Keratinocyte (primary cell): ENCODE measurements around the gene ATXN7L3. TPM values are rescaled to one million over a fixed set of nuclear protein-coding genes. Genes with fewer than 3 reads are reported as not detected.
"Not testable (repeated sequence)": the region's sequence is repeated elsewhere in the genome, so short reads cannot be mapped to it uniquely, and the experiment has no call there.

ENCODE experiments used
- DNase-seq: peaks from one replicate; pipeline ENCODE4 v3.0.0-alpha.2; 2011; ENCODE audit warnings: low read depth, missing footprints, low spot score
- FAIRE-seq: peaks from 2 replicates; lab custom pipeline; 2011; peaks lifted over from hg19 to GRCh38; lab: Jason Lieb, UNC
- H2AFZ ChIP-seq: 2 replicates; pipeline ENCODE4 v1.6.0; 2012; ENCODE audit warnings: low read length, control low read depth, inconsistent platforms; ENCODE audit not compliant: control insufficient read depth
- H3K27ac ChIP-seq: 2 replicates; pipeline ENCODE4 v1.5.1; 2011; ENCODE audit warnings: low read length; ENCODE audit not compliant: control insufficient read depth, insufficient read depth
- H3K27me3 ChIP-seq: 3 replicates; pipeline ENCODE4 v1.6.0; 2011; ENCODE audit warnings: low read length; ENCODE audit not compliant: control insufficient read depth, insufficient read depth; ENCODE audit errors: extremely low read depth
- H3K36me3 ChIP-seq, 2 experiments: 2 replicates in 1 of 2; 3 replicates in 1 of 2; pipeline ENCODE4 v1.5.1; 2011; ENCODE audit warnings: low read length in 2 of 2, mild to moderate bottlenecking in 1 of 2; ENCODE audit not compliant: control insufficient read depth in 2 of 2, insufficient read depth in 2 of 2; ENCODE audit errors: extremely low read depth in 1 of 2
- H3K4me1 ChIP-seq: 3 replicates; pipeline ENCODE4 v1.5.1; 2011; ENCODE audit warnings: low read length; ENCODE audit not compliant: control insufficient read depth, insufficient read depth; ENCODE audit errors: extremely low read depth
- H3K4me2 ChIP-seq: 3 replicates; pipeline ENCODE4 v1.6.0; 2011; ENCODE audit warnings: low read depth, low read length; ENCODE audit not compliant: control insufficient read depth, insufficient read depth; ENCODE audit errors: extremely low read depth
- H3K4me3 ChIP-seq, 3 experiments: fragments of 200-600 bp in 1 of 3; sonication (generic) in 1 of 3; 2 replicates in 2 of 3; 3 replicates in 1 of 3; pipeline ENCODE4 v1.5.1; 2011 to 2016; ENCODE audit warnings: low read length in 3 of 3, mild to moderate bottlenecking in 3 of 3, control low read depth in 2 of 3, inconsistent platforms in 1 of 3, low read depth in 1 of 3, mixed read lengths in 1 of 3, mixed run types in 1 of 3, moderate library complexity in 1 of 3; ENCODE audit not compliant: control insufficient read depth in 2 of 3, insufficient read depth in 2 of 3; ENCODE audit errors: extremely low read depth in 1 of 3
- H3K79me2 ChIP-seq: 2 replicates; pipeline ENCODE4 v1.6.0; 2012; ENCODE audit warnings: low read length; ENCODE audit not compliant: control insufficient read depth, insufficient read depth
- H3K9ac ChIP-seq: 3 replicates; pipeline ENCODE4 v1.6.0; 2011; ENCODE audit warnings: low read length; ENCODE audit not compliant: control insufficient read depth, insufficient read depth; ENCODE audit errors: extremely low read depth
- H3K9me1 ChIP-seq: 3 replicates; pipeline ENCODE4 v1.6.0; 2011; ENCODE audit warnings: low read length; ENCODE audit not compliant: control insufficient read depth, insufficient read depth; ENCODE audit errors: extremely low read depth
- H3K9me3 ChIP-seq: 2 replicates; pipeline ENCODE4 v1.5.1; 2012; ENCODE audit warnings: low read depth, low read length; ENCODE audit not compliant: control insufficient read depth
- H4K20me1 ChIP-seq: 3 replicates; pipeline ENCODE4 v1.6.0; 2011; ENCODE audit warnings: low read length; ENCODE audit not compliant: control insufficient read depth, insufficient read depth; ENCODE audit errors: extremely low read depth
- EZH2 ChIP-seq: IDR thresholded peaks from one replicate; pipeline ENCODE4 v1.6.1; 2012; ENCODE audit warnings: inconsistent platforms, mild to moderate bottlenecking, low read length, moderate library complexity
- dilution Hi-C: fragments of 300-500 bp; cut with MboI; formaldehyde crosslinking; loops from one replicate; pipeline ENCODE4 v1.7.0; 2020; ENCODE audit warnings: low sequenced_read_pairs; ENCODE audit not compliant: extremely low pct_ligation_motif_present
- polyA plus RNA-seq, 5 experiments: library from polyadenylated mRNA; depleted of rRNA in 3 of 5; stranded (reverse) in 3 of 5; stranded (forward) in 1 of 5; unstranded in 1 of 5; fragments of >200 nt; gene quantifications; 1 replicate in 1 of 5; 2 replicates in 3 of 5; 3 replicates in 1 of 5; pipeline versions ENCODE4 v1.2.1 to v1.2.3, GENCODE V29; 2011 to 2012; ENCODE audit warnings: missing spikeins in 2 of 5, low read depth in 1 of 5, low replicate concordance in 1 of 5
- TF ChIP-seq, protein P1 (sequence below), 3 experiments: IDR thresholded peaks in 1 of 3; conservative IDR thresholded peaks in 1 of 3; optimal IDR thresholded peaks in 1 of 3; 2 replicates in 2 of 3; 3 replicates in 1 of 3; pipeline versions ENCODE3 to v1.5.1; 2011; ENCODE audit warnings: low read length in 3 of 3, mild to moderate bottlenecking in 3 of 3, moderate library complexity in 2 of 3, control low read depth in 1 of 3, inconsistent platforms in 1 of 3; ENCODE audit not compliant: insufficient read depth in 2 of 3; ENCODE audit errors: extremely low read depth in 1 of 3

Gene ATXN7L3
- polyA plus RNA-seq, 1 donor (not counting 4 experiments of a cell fraction or from before 2014, with no cell fraction given), result 32.8 TPM

DNA sequence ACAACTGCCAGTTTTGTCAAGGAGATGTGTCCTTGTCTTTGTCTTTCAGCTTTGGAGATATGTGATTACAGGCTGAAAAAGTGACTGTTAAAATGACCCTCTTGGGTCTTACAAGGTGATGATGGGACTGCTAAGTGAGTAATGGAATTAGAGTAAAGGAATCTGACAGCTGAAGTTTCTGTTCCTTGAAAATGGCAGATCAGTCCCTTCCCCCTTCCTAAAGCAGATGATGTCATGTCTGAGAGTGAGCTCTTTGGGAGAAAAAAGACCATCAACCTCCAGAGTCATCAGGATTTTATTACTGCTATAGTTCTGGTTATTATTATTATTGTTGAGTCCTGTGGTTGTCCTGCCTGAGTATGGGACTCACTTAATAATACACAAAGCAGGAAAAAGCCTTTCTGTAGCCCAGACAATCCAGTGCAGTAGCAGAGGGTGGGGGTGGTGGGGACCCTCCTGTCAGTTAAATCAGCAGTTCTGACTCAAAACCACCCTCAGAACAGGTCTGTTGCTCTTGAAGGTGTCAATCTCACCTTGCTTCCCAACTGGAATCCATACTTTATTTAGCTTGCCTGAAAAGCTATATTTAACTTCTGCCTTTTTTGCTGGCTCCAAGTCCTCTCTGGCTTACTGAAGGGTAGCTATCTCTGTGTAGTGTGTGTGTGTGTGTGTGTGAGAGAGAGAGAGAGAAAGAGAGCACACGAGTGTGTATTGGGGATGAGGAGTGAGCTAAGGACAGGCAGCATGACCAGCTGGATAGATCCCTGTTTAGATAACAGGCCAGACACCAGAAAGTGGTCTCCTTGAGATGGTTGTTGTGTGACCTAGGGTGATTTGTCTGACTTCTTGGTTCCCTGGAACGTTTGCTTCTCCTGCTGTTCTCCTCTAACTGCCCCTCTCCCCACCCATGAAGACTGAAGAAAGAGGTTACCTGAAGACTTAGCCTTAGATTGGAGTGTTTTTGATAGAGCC lies 53.0 kb downstream of the ATXN7L3 start:
- Histone ChIP-seq H3K36me3 (peaks cover 0 to 15% of the 10 kb centered on the region in 2 experiments), H2AFZ (no peak overlapping the region), H3K27me3 (no peaks in the 10 kb centered on the region), H3K27ac (no peak overlapping the region), H3K9ac (no peak overlapping the region), H3K4me2 (no peak overlapping the region), H3K79me2 (peaks cover 18% of the 10 kb centered on the region), H3K4me1 (peaks cover 5% of the 10 kb centered on the region), H3K9me1 (no peaks in the 10 kb centered on the region), H4K20me1 (peaks cover 3% of the 10 kb centered on the region), H3K9me3 (no peaks in the 10 kb centered on the region), H3K4me3 (no peak overlapping the region)
- FAIRE-seq (no peak), DNase-seq (no peak)
- dilution Hi-C loops, result no loop called here
- no peak for TF ChIP-seq EZH2
- TF ChIP-seq, protein P1, sequence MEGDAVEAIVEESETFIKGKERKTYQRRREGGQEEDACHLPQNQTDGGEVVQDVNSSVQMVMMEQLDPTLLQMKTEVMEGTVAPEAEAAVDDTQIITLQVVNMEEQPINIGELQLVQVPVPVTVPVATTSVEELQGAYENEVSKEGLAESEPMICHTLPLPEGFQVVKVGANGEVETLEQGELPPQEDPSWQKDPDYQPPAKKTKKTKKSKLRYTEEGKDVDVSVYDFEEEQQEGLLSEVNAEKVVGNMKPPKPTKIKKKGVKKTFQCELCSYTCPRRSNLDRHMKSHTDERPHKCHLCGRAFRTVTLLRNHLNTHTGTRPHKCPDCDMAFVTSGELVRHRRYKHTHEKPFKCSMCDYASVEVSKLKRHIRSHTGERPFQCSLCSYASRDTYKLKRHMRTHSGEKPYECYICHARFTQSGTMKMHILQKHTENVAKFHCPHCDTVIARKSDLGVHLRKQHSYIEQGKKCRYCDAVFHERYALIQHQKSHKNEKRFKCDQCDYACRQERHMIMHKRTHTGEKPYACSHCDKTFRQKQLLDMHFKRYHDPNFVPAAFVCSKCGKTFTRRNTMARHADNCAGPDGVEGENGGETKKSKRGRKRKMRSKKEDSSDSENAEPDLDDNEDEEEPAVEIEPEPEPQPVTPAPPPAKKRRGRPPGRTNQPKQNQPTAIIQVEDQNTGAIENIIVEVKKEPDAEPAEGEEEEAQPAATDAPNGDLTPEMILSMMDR (optimal IDR thresholded peaks at IDR 0.05 in 1 of 3, IDR thresholded peaks at IDR 0.05 in 1 of 3, conservative IDR thresholded peaks at IDR 0.05 in 1 of 3; ENCODE audit: extremely low read depth in 1 of 3, insufficient read depth in 2 of 3, low read length in 3 of 3), result no peak

DNA sequence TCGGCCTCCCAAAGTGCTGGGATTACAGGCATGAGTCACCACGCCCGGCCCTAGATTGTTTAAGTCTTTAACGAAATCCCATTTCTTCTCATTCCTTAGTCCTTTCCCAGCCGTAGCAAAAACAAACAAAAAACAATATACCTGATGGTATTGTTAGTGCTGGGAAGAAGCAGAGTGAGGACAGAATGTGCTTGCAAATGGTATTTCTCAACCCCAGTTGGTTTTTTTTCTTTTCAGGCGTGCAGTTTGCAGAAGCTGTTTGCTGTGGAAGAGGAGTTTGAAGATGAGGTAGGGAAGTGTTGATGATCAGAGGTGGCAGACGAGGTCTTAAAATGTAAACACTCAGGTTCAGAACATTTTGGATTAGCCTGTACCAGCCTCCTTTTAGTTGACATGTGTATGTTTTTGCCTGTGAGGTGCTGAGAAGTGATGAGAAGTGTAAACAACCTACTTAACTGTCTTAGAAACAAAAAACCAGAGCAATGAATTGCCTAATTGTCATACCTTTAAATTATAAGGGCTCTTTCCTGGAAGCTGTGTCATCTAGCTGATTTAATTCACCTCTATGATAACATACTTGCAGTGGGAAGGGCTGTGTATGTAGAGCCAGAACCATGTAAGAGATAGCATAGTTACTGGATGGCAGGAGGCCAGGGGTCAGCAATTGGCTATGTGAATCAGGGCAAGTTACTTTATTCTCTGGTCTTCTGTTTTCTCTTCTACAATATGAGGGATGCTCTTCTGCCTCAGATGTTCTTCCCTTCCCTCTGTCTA lies 54.5 kb downstream of the ATXN7L3 start:
- no peak overlapping the region for H3K9ac ChIP-seq
- H3K36me3 ChIP-seq, result peaks cover 0 to 15% of the 10 kb centered on the region in 2 experiments
- DNase-seq, result no peak
- FAIRE-seq, result no peak
- H3K4me3 ChIP-seq, result no peak overlapping the region
- H3K79me2 ChIP-seq, result peaks cover 18% of the 10 kb centered on the region
- no peaks in the 10 kb centered on the region for H3K27me3 ChIP-seq
- H3K4me1 ChIP-seq, result peaks cover 9% of the 10 kb centered on the region
- no peak overlapping the region for H3K4me2 ChIP-seq
- dilution Hi-C loops, result no loop called here
- TF ChIP-seq, protein P1 (optimal IDR thresholded peaks at IDR 0.05 in 1 of 3, IDR thresholded peaks at IDR 0.05 in 1 of 3, conservative IDR thresholded peaks at IDR 0.05 in 1 of 3; ENCODE audit: extremely low read depth in 1 of 3, insufficient read depth in 2 of 3, low read length in 3 of 3), result no peak
- TF ChIP-seq EZH2, result no peak
- H3K9me1 ChIP-seq, result no peaks in the 10 kb centered on the region
- H3K9me3 ChIP-seq, result no peaks in the 10 kb centered on the region
- no peak overlapping the region for H2AFZ ChIP-seq
- H3K27ac ChIP-seq, result no peak overlapping the region
- peaks cover 3% of the 10 kb centered on the region for H4K20me1 ChIP-seq

DNA sequence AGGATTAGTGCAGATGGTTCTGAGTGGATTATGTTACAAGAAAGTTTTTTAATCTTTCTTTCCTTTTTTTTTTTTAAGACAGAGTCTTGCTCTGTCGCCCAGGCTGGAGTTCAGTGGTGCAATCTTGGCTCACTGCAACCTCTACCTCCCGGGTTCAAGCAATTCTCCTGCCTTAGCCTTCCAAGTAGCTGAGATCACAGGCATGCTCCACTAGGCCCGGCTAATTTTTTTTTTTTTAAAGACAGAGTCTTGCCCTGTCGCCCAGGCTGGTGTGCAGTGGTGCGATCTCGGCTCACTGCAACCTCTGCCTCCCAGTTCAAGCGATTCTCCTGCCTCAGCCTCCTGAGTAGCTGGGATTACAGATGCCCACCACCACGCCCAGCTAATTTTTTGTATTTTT lies 55.8 kb downstream of the ATXN7L3 start:
- H3K36me3 ChIP-seq, result peaks cover 0 to 14% of the 10 kb centered on the region in 2 experiments
- H3K4me2 ChIP-seq, H3K9me3 ChIP-seq, H4K20me1 ChIP-seq, dilution Hi-C loops, FAIRE-seq, H3K9ac ChIP-seq, H3K4me3 ChIP-seq, H2AFZ ChIP-seq, H3K27me3 ChIP-seq, H3K27ac ChIP-seq, H3K9me1 ChIP-seq, DNase-seq: not testable (repeated sequence)
- H3K79me2 ChIP-seq, result peaks cover 13% of the 10 kb centered on the region
- H3K4me1 ChIP-seq, result peaks cover 10% of the 10 kb centered on the region
